Subcutaneous adipose tissue (tissue), 4 donors: ENCODE measurements around the gene RAI1. TPM values are rescaled to one million over a fixed set of nuclear protein-coding genes. Genes with fewer than 3 reads are reported as not detected.

Experiments
- total RNA-seq, 4 donors: library from RNA; depleted of rRNA; stranded (reverse); fragments of >200 nt; gene quantifications; one replicate each; pipeline ENCODE4 v1.1.0, GENCODE V29; 2016
- TF ChIP-seq, protein P1 (sequence below): fragments of 450-650 bp; IDR thresholded peaks from one replicate; pipeline ENCODE4 v1.5.1; 2016; ENCODE audit warnings: low read depth, mild to moderate bottlenecking, control low read depth, antibody characterized with exemption, moderate library complexity

The RAI1 gene
- total RNA-seq, 4 donors from 2014 or later: 4.1 to 20.0 (median 7.5) TPM

DNA sequence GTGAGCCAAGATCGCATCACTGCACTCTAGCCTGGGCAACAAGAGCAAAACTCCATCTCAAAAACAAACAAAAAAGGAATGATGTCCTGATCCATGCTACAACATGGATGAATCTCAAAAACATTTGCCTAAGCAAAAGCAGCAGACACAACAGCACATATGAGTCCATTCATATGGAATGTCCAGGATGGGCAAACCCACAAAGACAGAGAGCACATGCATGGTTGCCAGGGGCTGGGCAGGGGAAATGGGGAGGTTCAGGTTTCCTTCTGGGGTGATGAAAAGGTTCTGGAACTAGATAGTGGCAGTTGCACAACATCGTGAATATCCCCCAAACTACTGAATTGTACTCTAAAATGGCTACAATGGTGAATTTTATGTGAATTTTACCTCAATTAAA is 35.3 kb upstream of the RAI1 start:
- TF ChIP-seq, protein P1, sequence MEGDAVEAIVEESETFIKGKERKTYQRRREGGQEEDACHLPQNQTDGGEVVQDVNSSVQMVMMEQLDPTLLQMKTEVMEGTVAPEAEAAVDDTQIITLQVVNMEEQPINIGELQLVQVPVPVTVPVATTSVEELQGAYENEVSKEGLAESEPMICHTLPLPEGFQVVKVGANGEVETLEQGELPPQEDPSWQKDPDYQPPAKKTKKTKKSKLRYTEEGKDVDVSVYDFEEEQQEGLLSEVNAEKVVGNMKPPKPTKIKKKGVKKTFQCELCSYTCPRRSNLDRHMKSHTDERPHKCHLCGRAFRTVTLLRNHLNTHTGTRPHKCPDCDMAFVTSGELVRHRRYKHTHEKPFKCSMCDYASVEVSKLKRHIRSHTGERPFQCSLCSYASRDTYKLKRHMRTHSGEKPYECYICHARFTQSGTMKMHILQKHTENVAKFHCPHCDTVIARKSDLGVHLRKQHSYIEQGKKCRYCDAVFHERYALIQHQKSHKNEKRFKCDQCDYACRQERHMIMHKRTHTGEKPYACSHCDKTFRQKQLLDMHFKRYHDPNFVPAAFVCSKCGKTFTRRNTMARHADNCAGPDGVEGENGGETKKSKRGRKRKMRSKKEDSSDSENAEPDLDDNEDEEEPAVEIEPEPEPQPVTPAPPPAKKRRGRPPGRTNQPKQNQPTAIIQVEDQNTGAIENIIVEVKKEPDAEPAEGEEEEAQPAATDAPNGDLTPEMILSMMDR: no peak

DNA sequence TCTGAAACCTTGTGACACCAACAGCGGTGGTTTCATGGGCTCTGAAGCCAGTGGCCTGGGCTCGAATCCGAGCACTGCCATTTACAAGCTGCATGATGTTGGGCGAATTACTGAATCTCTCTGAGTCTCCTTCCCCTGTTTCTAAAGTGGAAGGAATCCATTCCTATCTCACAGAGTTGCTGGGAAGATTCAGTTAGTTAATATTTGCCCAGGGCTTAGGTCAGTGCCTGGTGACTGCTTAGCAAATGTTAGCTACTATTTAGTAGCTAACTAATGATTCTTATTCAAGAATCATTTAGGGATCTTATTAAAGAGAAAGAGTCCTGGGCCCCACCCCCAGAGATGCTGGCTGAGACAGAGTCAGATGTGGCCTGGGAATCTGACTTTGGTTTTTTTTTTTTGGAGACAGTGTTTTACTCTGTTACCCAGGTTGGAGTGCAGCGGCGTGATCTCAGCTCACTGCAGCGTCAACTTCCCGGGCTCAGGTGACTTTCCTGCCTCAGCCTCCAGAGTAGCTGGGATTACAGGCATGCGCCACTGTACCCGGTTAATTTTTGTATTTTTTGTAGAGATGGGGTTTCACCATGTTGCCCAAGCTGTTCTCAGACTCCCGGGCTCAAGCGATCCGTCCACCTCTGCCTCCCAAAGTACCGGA is 33.6 kb upstream of the RAI1 start:
- TF ChIP-seq, protein P1: no peak

DNA sequence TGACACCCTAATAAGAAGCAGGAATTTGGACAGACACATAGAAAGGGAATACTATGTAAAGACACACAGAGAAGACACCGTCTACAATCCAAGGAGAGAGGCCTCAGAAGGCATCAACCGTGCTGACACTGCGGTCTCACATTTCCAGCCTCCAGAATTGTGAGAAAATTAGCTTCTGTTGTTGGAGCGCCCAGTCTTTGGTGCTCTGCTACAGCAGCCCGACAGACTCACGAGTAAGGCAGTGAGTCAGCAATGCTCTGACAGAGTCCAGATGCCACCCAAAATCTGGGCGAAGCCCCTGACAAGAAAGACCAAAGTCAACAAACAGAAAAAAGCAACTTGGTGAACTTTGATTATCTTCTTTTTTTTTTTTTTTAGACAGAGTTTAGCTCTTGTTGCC is 32.5 kb upstream of the RAI1 start:
- TF ChIP-seq, protein P1: no peak

DNA sequence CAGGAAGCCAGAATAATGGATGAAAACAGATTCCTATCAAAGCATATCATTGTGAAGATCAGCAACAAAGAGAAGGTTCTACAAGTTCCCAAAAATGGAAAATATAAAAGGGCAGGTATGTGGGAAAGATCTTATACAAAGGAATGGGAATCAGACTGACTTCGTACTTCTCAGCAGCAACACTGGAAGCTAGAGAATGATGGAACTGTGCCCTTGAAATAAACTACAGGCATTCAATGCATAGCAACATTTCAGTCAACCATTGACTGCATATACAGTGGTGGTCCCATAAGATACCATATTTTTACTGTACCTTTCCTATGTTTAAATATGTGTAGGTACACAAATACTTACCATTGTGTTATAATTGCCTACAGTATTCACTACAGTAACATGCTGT is 30.3 kb upstream of the RAI1 start:
- TF ChIP-seq, protein P1: no peak

DNA sequence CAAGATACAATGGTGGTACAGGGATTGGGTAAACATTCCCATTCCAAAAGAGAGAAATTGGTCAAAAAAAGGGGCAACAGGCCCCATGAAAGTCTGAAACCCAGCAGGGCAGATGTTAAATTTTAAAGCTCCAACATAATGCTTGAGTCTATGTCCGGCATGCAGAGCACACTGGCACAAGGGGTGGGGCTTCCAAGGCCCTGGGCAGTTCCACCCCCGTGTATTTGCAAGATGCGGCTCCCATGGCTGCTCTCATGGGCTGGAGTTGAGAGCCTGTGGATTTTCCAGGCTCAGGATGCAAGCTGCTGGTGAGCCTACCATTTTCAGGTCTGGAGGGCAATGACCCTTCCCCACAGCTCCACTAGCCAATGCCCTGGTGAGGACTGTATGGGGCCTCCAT is 27.9 kb upstream of the RAI1 start:
- TF ChIP-seq, protein P1: no peak

DNA sequence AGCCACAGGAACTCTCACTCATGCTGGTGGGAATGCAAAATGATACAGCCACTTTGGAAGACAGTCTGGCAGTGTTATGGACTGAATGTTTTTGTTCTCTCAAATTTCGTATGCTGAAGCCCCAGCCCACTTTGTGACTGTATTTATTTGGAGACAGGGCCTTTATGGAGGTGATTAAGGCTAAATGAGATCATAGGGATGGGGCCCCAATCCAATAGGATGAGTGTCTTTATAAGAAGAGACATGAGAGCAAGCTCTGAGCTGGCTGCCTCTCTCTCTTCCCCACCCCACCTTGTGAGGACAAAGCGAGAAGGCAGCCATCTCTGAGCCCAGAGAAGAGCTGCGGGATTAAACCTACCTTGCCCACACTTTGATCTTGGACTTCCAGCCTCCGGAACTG is 21.9 kb upstream of the RAI1 start:
- TF ChIP-seq, protein P1: no peak

DNA sequence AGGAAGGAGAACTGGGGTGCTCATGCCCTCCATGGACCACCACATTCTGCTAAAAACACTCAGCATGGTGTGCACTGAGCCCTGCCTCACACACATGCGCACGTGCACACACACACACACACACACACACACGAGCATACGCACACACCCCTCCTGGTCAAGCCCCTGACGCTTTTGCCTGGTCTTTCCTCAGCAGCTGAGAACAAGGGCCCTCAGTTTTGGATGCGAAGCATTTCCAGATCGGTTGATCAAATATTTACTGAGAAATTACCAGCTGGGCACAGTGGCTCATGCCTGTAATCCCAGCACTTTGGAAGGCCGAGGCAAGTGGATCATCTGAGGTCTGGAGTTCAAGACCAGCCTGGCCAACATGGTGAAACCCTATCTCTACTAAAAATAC is 20.1 kb upstream of the RAI1 start:
- TF ChIP-seq, protein P1: no peak
